GDM1 (cell line): ENCODE measurements around the gene DALRD3.
A peak's percentile ranks its signal among the peaks of the same experiment; 100 is the strongest.

Source experiments
- DNase-seq: peaks from one replicate; lab custom pipeline; 2025; lab: John Stamatoyannopoulos, UW

Gene DALRD3

DNA sequence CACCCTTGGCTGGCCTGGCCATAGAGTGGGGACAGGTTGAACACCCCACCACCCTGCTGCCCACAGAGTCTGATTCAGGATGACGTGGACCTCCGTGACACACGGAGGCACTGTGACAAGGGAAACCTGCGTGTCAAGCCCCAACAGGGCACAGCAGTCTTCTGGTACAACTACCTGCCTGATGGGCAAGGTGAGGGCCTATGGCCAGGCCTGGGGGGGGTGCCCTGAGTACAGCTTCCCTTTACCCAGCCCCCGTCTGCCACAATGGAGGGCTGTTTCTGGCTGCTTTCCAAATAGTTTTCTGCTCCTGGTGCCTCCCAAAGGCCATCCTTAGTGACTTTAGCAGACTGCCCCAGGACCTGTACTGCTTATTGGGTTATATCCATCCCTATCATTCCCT is 12.4 kb downstream of the DALRD3 start:
- no peak for DNase-seq

DNA sequence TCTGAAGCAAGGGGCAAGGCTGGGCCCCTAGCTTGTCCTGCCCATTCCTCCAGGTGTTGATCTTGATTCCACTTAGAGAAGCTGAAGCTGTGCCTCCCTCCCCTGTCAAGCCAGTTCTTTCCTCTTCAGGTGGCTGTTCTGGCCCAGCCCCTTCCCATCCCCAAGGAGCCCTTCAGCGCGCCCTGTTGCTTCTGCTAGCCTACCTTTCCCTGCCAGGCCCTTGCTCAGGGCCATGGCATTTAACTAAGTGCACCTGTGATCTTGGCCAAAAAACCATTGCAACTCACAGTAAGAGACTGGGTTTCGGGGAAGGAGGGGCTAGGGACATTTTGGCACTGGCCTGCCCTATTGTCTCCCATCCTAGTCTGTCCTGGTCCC is 13.1 kb downstream of the DALRD3 start:
- DNase-seq = no peak

- DNase-seq = no peak
Measured at GRCh38 chr3:49004352-49005302, 13.8 kb downstream of the DALRD3 start.

DNA sequence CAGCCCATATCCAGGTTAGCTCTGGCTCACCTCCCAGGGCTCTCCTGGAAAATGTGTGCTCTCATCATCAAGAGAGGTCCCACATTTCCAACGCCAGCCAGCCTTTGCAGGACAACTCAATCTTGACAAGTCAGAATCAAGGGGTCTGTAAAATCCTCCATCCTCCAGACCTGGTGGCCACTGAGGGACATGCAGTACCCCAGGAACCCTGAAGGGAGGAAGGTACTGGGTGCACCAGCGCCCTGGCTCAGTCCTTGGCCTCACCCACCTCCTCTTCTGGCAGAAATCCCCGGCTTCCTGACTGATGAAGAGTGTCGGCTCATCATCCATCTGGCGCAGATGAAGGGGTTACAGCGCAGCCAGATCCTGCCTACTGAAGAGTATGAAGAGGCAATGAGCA is 17.2 kb downstream of the DALRD3 start:
- no peak for DNase-seq

- DNase-seq = no peak
Measured at GRCh38 chr3:48999085-48999858, 19.1 kb downstream of the DALRD3 start.

DNA sequence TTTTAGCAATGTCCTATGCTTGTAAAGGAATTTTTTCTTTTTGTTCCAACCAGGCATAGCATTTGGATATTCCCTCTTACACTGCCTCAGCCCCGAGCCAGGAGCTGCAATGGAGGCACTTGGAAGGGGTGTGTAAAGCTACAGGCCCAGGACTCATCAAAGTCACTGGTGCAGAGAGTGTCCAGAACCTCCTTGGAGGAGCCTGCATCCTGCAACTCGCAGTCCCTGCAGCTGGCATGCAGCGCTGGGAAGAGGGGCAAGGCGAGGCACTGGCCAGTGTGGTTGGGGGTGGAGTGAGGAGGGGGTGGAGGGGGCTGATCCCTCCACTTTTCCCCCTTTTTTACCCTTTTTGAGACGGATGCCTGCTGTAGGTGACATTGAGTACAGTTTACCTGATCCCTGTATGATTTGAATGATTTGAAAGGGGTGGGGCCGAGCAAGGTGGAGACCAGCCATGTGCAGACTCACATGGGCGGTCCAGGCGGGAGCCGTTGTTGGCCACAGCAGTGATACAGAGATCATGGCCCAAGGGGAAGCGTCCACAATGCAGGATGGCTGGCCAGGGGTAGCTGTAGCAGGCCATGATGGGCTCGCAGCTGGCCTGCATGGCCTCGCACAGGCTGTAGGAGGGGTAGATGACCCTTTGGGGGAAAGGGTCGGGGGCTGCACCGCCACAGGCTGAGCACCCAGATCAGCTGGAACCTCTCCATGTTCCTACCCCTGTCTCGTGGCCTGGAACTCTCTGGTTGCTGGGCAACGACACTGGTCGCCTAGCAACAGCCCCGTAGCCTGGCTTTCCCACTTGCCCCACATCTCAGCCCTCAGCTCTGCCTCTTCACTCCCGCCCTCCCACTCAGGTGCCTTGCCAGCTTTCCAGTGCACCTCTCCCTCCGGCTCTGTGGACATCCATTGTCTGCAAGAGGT is 20.4 kb downstream of the DALRD3 start:
- DNase-seq = no peak

DNA sequence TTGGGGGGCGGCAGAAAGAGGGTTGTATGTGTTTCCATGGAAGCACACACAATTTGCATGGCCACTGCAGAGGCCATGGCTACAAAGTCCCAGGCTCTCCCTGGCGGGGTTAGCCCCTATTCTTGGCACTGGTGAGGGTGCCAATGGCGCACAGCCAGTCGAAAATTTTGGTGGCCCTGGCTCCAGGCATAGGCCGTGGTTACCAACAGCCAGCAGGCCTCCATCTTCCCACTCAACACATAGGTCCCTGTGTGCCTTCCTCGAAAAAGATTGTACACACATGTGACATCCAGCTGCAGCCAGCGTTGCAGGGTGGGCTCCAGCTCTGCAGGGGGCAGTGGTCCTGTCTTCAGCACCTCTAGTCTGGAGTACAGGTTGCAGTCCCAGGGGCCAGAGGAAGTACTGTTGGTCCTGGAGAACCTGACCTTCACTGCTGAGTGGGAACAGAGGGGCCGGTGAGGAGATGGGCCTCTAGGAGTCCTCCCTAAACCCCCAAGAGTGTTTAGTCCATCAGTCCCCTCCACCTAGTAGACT is 21.2 kb downstream of the DALRD3 start:
- DNase-seq = no peak

- DNase-seq = no peak
Measured at GRCh38 chr3:48996640-48997039, 21.7 kb downstream of the DALRD3 start.

DNA sequence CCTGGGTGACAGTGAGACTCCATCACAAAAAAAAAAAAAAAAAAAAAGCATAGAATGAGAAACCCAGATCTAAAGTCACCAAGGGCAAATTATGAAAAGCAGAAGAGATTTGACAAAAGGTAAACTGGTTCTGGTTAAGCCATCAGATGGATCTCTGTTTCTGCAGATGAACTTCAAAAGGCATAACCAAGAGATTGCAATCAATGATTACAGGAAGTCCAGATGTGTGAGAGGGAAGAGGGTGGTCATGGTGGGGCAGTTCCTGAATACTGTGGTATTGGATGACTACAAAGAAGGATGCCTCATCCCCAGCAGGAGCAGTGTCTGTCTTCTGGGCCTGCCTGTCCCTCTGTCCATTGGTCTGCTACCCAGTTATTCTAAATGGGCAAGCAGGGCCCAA is 24.5 kb downstream of the DALRD3 start:
- no peak for DNase-seq

- no peak for DNase-seq
Measured at GRCh38 chr3:48991851-48992545, 26.4 kb downstream of the DALRD3 start.

GRCh38 chr3:48990636-48991469 is 27.5 kb downstream of the DALRD3 start:
- no peak for DNase-seq

GRCh38 chr3:48989796-48990635 is 28.4 kb downstream of the DALRD3 start, which contains the start of gene P4HTM:
Gene P4HTM, plus strand, starts transcription at chr3:48990241. Its CDS starts 16 bp downstream, at chr3:48990257.
- DNase-seq = peak; percentile 53

GRCh38 chr3:48989126-48989795 is 29.1 kb downstream of the DALRD3 start:
- no peak for DNase-seq

- DNase-seq = no peak
Measured at GRCh38 chr3:48985831-48986376, 32.5 kb downstream of the DALRD3 start.

DNA sequence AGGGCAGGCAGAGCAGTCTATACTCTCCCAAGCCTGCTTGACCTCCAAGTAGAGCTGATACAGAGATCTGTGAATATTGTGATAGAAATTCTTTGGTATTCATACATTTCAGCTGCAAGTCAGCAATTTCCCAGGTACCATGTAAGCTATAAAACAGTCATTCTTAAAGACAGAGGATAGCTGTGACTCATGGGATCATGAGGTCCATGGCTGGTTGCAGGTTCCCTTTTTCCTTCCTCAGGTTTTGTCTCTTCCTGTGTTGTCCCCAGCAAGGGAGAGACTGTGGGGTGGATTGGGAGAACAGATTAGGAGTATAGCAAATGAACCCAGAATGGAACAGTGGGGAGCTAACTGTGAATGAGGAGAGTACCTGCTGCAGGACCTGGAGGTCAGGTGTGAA is 33.7 kb downstream of the DALRD3 start:
- no peak for DNase-seq

- no peak for DNase-seq
Measured at GRCh38 chr3:48983096-48983495, 35.3 kb downstream of the DALRD3 start.

DNA sequence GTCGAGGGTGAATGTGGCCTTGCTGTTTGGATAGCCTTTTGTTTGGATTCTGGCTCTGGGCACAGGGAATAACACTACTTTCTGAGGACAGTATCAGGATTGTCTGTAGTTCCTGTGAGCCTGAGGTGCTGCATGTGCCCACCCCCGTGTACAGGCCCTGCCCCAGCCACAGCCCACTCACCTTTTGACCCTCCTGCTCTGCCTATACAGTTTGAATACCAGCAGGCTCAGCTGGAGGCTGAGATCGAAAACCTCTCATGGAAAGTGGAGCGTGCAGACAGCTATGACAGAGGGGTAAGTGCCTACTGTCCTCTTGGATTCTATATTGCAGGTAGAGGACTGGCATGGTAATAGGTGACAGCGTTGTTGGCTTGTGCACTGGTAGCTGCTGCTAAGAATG is 35.7 kb downstream of the DALRD3 start:
- DNase-seq = no peak

GRCh38 chr3:48982016-48982415 is 36.4 kb downstream of the DALRD3 start:
- DNase-seq = no peak
